ENCODE results near the gene SRBD1.

- TF ChIP-seq, protein P1, sequence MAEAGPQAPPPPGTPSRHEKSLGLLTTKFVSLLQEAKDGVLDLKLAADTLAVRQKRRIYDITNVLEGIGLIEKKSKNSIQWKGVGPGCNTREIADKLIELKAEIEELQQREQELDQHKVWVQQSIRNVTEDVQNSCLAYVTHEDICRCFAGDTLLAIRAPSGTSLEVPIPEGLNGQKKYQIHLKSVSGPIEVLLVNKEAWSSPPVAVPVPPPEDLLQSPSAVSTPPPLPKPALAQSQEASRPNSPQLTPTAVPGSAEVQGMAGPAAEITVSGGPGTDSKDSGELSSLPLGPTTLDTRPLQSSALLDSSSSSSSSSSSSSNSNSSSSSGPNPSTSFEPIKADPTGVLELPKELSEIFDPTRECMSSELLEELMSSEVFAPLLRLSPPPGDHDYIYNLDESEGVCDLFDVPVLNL (CRISPR knock-in tag; IDR thresholded peaks at IDR 0.05; ENCODE audit: borderline replicate concordance, low read depth): no peak
- TF ChIP-seq, protein P2, sequence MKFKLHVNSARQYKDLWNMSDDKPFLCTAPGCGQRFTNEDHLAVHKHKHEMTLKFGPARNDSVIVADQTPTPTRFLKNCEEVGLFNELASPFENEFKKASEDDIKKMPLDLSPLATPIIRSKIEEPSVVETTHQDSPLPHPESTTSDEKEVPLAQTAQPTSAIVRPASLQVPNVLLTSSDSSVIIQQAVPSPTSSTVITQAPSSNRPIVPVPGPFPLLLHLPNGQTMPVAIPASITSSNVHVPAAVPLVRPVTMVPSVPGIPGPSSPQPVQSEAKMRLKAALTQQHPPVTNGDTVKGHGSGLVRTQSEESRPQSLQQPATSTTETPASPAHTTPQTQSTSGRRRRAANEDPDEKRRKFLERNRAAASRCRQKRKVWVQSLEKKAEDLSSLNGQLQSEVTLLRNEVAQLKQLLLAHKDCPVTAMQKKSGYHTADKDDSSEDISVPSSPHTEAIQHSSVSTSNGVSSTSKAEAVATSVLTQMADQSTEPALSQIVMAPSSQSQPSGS (CRISPR knock-in tag; IDR thresholded peaks at IDR 0.05; ENCODE audit: borderline replicate concordance, low read depth): no peak
- no peak for TF ChIP-seq CTCF (IDR thresholded peaks at IDR 0.05)
Observed at GRCh38 chr2:45637440-45637839, 26.4 kb upstream of the SRBD1 start.

Data from WTC11 (cell line).